ENCODE measurements around the gene UNC5A.

The UNC5A gene

GRCh38 chr5:176802116-176802784 lies 8.1 kb upstream of the UNC5A start:
- DNase-seq, result no peak

- DNase-seq, result no peak
Observed at GRCh38 chr5:176803068-176803942, 7.1 kb upstream of the UNC5A start.

DNA sequence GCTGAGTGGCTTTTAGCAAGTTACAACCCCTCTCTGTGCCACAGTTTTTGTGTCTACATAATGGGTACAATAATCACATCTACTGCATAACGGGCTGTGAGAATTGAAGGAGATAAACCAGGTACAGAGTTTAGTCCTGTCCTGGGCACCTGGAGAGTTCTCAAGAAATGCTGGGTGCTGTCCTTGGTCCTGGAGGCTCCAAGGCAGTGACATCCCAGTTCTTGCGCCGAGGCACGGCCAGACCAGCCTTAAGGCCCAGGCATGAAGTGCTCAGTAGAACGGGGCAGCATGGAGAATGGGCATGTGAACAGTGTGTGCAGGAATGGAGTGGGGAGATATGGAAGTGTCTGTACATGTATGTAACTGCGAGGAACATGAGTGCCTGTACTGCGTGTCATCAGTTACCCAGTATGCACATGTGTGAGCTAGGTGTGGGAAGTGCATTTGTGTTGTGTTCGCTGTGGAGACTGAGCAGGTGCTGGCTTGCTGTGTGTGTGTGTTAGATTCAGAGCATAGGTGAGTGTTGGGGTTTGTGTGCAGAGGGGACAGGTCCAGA lies 6.3 kb upstream of the UNC5A start:
- DNase-seq, result no peak

DNA sequence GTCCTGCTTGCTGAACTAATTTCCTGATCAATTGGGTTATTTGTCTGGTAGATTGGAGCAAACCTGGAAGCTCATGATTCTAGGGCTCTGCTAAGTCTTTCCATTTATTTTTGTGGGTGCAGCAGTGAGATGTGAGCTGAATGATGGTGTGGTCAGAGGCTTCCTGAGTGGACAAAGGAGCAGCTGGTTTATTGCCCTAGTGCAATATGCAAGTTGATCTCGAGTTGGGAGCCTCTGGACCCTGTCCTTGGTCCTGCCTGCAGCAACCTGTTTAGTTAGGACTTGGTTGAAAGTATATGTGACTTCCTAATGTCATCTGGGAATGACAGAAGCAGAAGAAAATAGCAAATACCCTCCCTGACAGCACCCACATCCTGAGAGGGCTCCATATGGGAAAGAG lies 4.2 kb upstream of the UNC5A start:
- no peak for DNase-seq

DNA sequence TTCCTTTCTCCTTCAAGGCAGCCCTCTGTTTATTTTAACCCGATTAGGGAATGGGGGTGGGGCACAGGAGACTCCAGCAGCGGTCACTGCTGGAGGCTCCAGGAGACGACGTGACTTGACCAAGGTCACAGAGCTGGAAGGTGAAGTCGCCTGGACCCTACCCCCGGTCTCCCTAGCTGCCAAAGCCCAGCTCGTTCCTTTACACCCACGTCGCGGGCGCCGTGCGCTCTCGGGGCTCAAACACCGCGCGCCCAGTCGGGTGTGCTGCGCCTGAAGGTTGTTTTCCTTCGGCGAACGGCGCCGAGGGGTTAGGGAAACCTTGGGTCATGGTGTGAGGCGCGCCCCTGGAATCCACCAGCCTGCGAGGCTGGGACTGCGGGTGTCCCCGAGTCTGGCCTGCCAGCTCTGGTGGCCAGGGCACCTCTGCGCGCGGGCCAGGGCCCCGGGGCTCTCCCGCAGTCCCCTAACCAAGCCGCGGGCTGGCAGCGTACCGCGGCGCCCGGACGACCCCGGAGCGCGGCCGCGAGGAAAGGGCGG lies 747 bp upstream of the UNC5A start:
- no peak for DNase-seq

GRCh38 chr5:176810687-176811501 lies 535 bp downstream of the UNC5A start:
- no peak for DNase-seq

DNA sequence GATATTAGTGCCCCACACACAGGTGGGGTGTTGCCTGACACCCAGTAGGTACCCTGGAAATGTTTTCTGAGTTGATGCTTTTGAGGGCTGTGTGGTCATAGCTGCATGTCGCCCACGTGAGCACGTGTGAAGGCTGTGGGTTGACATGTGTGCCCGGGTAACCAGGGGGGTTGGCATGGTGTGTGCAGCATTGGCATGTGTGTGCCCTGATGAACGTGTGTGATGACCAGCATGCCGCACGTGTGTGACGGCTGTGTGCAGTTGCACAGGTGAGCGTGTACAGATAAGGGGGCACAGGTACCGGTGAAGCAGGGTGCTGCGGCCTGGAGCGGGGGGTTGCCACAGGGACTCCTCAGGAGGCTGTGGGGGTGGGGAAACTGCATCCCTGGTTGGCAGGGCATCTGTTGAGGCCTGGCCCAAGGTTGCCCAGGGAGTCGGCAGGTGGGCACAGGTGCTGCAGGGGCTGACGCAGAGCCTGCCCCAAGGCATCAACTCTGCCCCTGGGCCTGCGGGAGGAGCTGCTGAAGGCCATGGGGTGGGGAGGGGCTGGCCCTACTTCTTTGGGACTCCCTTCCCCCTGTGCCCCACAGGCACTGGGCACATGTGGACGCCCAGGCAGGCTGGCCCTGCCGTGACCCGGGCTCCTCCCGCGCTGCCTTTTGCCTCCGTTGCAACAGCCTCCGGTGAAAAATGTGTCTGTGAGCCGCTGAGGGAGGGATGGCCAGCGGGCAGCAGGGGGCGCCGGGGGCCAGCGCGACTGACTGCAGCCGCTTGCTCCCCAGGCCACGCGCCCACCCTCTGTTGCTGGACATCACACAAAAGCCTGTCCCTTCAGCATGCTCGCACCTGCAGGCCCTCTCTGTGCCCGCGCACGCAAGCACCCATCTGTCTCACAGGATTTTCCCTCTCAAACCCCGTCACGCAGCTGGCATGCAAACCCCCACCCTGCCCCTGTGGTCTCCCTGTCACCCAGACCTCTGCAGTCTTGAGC lies 2.2 kb downstream of the UNC5A start:
- DNase-seq, result peak; percentile 47

- DNase-seq, result no peak
Observed at GRCh38 chr5:176813587-176814312, 3.4 kb downstream of the UNC5A start.

DNA sequence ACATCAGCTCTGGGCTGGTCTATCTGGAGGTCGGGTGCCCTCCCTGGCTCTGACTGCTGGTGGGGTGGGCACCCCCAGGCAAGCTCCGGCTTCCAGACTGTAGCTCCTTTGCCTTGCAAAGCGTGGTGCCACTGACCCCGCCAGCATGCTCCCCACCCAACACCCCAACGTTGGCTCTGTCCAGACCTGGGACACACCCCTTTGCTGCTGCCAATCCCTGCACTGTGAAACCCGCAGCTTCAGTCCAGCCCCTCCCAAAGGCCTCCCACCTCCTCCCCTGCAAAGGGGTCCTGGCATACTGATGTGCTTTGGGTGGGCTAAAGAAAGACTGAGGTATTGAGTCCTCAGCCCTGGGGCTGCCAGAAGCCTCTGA lies 3.9 kb downstream of the UNC5A start:
- DNase-seq, result no peak

GRCh38 chr5:176814836-176815438 lies 4.6 kb downstream of the UNC5A start:
- DNase-seq, result no peak

GRCh38 chr5:176816043-176816745 lies 5.8 kb downstream of the UNC5A start:
- no peak for DNase-seq

- DNase-seq, result no peak
Observed at GRCh38 chr5:176816791-176817347, 6.5 kb downstream of the UNC5A start.

GRCh38 chr5:176817369-176817840 lies 7.0 kb downstream of the UNC5A start:
- no peak for DNase-seq

DNA sequence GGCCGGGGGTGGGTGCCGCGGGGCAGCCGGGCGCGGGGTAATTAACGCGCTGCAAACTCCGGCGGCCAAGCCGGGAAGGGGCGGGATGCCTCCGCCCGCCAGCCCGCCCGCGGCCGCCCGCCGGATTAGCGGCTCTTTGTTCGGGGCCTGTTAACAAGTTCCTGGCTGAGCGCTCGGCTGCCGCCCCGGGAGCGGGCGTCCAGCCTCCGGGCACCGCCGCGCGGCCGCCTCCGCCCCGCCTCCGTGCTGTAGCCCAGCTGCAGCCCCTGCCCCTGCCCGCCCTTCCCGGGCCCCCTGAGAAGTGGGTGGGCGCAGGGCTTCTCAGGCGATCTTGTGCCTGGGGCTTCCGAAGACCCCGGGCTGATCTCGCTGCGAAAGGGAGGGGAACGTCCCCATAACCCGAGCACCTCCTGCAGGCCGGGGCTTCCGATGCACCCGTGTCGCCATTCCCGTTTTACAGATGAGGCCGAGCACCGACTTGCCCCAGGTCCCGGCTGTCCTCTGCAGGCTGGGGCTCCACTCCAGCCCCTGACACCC lies 7.5 kb downstream of the UNC5A start:
- no peak for DNase-seq

DNA sequence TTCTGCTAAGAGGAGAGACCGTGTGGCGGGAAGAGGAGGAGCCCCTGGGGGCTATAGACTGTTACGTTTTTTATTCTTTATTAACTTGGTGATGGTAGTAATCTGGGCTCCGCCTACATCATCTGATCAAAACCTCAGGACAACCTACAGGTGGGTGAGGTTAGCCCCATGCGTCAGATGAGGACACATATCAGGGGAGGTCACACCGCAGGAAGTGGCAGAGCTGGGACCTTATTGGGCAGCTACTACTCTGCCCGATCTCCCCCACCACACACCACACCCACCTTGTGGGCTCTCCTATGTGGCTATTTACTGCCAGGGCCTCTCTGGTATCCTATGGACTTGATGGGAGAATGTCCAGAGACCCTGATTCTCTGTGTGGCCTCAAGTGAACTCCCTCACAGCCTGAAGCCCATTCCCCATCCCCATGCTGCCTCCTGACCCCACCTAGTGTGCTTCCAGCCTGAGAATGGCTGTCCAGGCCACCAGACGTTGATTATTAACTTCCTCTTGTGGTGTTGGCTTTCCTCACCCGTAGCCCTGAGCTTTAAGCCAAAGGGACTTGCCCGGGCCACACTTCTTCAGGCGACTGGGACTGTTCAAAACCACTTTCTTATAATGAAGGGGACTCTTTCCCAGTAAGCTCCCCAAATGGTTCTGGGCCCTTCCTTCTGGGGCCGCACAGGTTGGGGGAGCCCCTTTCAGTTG lies 8.2 kb downstream of the UNC5A start:
- no peak for DNase-seq

- DNase-seq, result no peak
Observed at GRCh38 chr5:176819476-176819875, 9.1 kb downstream of the UNC5A start.

- DNase-seq, result no peak
Observed at GRCh38 chr5:176820937-176821336, 10.6 kb downstream of the UNC5A start.

DNA sequence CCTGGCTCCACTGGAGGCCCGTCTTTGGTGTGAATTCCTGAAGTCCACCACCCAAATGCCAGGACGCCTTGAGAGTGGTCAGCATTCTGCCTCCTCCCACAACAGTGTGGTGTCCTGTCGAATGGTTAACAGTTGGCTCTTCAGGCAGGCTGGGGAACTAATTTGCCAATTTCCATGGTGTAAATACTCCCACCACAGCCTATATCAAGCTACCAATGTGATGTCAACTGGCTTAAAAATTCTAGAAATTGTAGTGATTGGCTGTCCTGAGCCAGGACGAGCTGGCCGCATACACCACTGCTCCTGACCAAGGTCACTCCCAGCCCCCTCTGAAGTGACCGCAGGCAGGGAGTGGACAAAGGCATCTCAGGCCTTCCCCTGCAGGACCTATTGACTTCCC lies 11.1 kb downstream of the UNC5A start:
- DNase-seq, result no peak
